ENCODE measurements around the gene MKLN1. TPM values are rescaled to one million over a fixed set of nuclear protein-coding genes. Genes with fewer than 3 reads are reported as not detected.
"Not testable (repeated sequence)": the region's sequence is repeated elsewhere in the genome, so short reads cannot be mapped to it uniquely, and the experiment has no call there.

The MKLN1 gene
- total RNA-seq, 2 experiments from 2014 or later: 32.4 to 36.7 TPM

- Mint-ChIP-seq H3K4me1 (peaks cover 3% of the 10 kb centered on the region), H3K4me3 (no peak overlapping the region), H3K27ac (no peak overlapping the region), H3K9me3 (peaks cover 15% of the 10 kb centered on the region), H3K36me3 (peaks cover 11% of the 10 kb centered on the region), H3K27me3 (no peaks in the 10 kb centered on the region)
- no peak for DNase-seq
Observed at GRCh38 chr7:131302446-131302845, 25.2 kb upstream of the MKLN1 start.

GRCh38 chr7:131302876-131303707 lies 24.6 kb upstream of the MKLN1 start:
- Mint-ChIP-seq H3K9me3 (peaks cover 17% of the 10 kb centered on the region), H3K4me3 (no peak overlapping the region)
- DNase-seq: peak; percentile 4

GRCh38 chr7:131305152-131305551 lies 22.5 kb upstream of the MKLN1 start:
- no peak overlapping the region for H3K4me3 Mint-ChIP-seq
- H3K27ac Mint-ChIP-seq: no peak overlapping the region

More at GRCh38 chr7:131302876-131303707, 24.6 kb upstream of the MKLN1 start:
- H3K27ac Mint-ChIP-seq: no peak overlapping the region
- H3K4me1 Mint-ChIP-seq: peaks cover 3% of the 10 kb centered on the region
- peaks cover 13% of the 10 kb centered on the region for H3K36me3 Mint-ChIP-seq
- H3K27me3 Mint-ChIP-seq: no peaks in the 10 kb centered on the region

GRCh38 chr7:131306041-131306440 lies 21.6 kb upstream of the MKLN1 start:
- Mint-ChIP-seq H3K9me3 (peaks cover 17% of the 10 kb centered on the region), H3K36me3 (peaks cover 17% of the 10 kb centered on the region)
- H3K27me3 Mint-ChIP-seq, H3K27ac Mint-ChIP-seq, DNase-seq, H3K4me3 Mint-ChIP-seq, H3K4me1 Mint-ChIP-seq: not testable (repeated sequence)

More at GRCh38 chr7:131305152-131305551, 22.5 kb upstream of the MKLN1 start:
- Mint-ChIP-seq H3K36me3 (peaks cover 13% of the 10 kb centered on the region), H3K27me3 (no peaks in the 10 kb centered on the region), H3K4me1 (peaks cover 3% of the 10 kb centered on the region), H3K9me3 (peaks cover 17% of the 10 kb centered on the region)
- DNase-seq: no peak

- Mint-ChIP-seq H3K9me3 (peaks cover 17% of the 10 kb centered on the region), H3K27ac (no peak overlapping the region), H3K4me1 (peaks cover 3% of the 10 kb centered on the region), H3K27me3 (no peaks in the 10 kb centered on the region), H3K4me3 (no peak overlapping the region), H3K36me3 (peaks cover 17% of the 10 kb centered on the region)
- DNase-seq: no peak
Observed at GRCh38 chr7:131306777-131307176, 20.9 kb upstream of the MKLN1 start.

GRCh38 chr7:131307627-131308026 lies 20.0 kb upstream of the MKLN1 start:
- DNase-seq: no peak
- H3K9me3 Mint-ChIP-seq: peaks cover 20% of the 10 kb centered on the region
- H3K36me3 Mint-ChIP-seq: peaks cover 17% of the 10 kb centered on the region
- H3K4me3 Mint-ChIP-seq: no peak overlapping the region
- peaks cover 3% of the 10 kb centered on the region for H3K4me1 Mint-ChIP-seq
- H3K27ac Mint-ChIP-seq: no peak overlapping the region
- no peaks in the 10 kb centered on the region for H3K27me3 Mint-ChIP-seq

- H3K27ac Mint-ChIP-seq: no peak overlapping the region
- H3K4me1 Mint-ChIP-seq: no peaks in the 10 kb centered on the region
- H3K4me3 Mint-ChIP-seq: no peak overlapping the region
- DNase-seq: no peak
- no peaks in the 10 kb centered on the region for H3K27me3 Mint-ChIP-seq
- H3K9me3 Mint-ChIP-seq: peaks cover 6% of the 10 kb centered on the region
- peaks cover 9% of the 10 kb centered on the region for H3K36me3 Mint-ChIP-seq
Observed at GRCh38 chr7:131312838-131313237, 14.8 kb upstream of the MKLN1 start.

- no peak overlapping the region for H3K27ac Mint-ChIP-seq
- DNase-seq: no peak
- peaks cover 12% of the 10 kb centered on the region for H3K4me1 Mint-ChIP-seq
- H3K36me3 Mint-ChIP-seq: peaks cover 7% of the 10 kb centered on the region
- no peaks in the 10 kb centered on the region for H3K27me3 Mint-ChIP-seq
- H3K4me3 Mint-ChIP-seq: no peak overlapping the region
- no peaks in the 10 kb centered on the region for H3K9me3 Mint-ChIP-seq
Observed at GRCh38 chr7:131320603-131321002, 7.1 kb upstream of the MKLN1 start.

GRCh38 chr7:131321656-131322055 lies 6.0 kb upstream of the MKLN1 start:
- Mint-ChIP-seq H3K9me3 (no peaks in the 10 kb centered on the region), H3K4me1 (peaks cover 21% of the 10 kb centered on the region), H3K27me3 (no peaks in the 10 kb centered on the region), H3K27ac (no peak overlapping the region), H3K4me3 (no peak overlapping the region), H3K36me3 (peaks cover 7% of the 10 kb centered on the region)
- no peak for DNase-seq

GRCh38 chr7:131322061-131322460 lies 5.6 kb upstream of the MKLN1 start:
- peaks cover 22% of the 10 kb centered on the region for H3K4me1 Mint-ChIP-seq
- DNase-seq: no peak

GRCh38 chr7:131322861-131323260 lies 4.8 kb upstream of the MKLN1 start:
- Mint-ChIP-seq H3K27ac (no peak overlapping the region), H3K9me3 (no peaks in the 10 kb centered on the region), H3K4me1 (peaks cover 22% of the 10 kb centered on the region), H3K36me3 (peaks cover 5% of the 10 kb centered on the region), H3K27me3 (no peaks in the 10 kb centered on the region), H3K4me3 (no peak overlapping the region)
- DNase-seq: no peak

More at GRCh38 chr7:131322061-131322460, 5.6 kb upstream of the MKLN1 start:
- H3K4me3 Mint-ChIP-seq: no peak overlapping the region
- no peaks in the 10 kb centered on the region for H3K9me3 Mint-ChIP-seq
- no peaks in the 10 kb centered on the region for H3K27me3 Mint-ChIP-seq
- no peak overlapping the region for H3K27ac Mint-ChIP-seq
- H3K36me3 Mint-ChIP-seq: peaks cover 5% of the 10 kb centered on the region

GRCh38 chr7:131325179-131325840 lies 2.4 kb upstream of the MKLN1 start:
- peaks cover 5% of the 10 kb centered on the region for H3K36me3 Mint-ChIP-seq
- peaks cover 35% of the 10 kb centered on the region for H3K4me1 Mint-ChIP-seq
- H3K27me3 Mint-ChIP-seq: no peaks in the 10 kb centered on the region
- DNase-seq: peak; percentile 33
- H3K27ac Mint-ChIP-seq: peak overlapping the region; percentile 73
- peak overlapping the region; percentile 46 for H3K4me3 Mint-ChIP-seq
- H3K9me3 Mint-ChIP-seq: no peaks in the 10 kb centered on the region

GRCh38 chr7:131326576-131326975 lies 1.1 kb upstream of the MKLN1 start:
- H3K27me3 Mint-ChIP-seq: no peaks in the 10 kb centered on the region
- H3K4me3 Mint-ChIP-seq: peak overlapping the region; percentile 98
- peaks cover 45% of the 10 kb centered on the region for H3K4me1 Mint-ChIP-seq
- DNase-seq: no peak
- H3K36me3 Mint-ChIP-seq: peaks cover 5% of the 10 kb centered on the region
- H3K9me3 Mint-ChIP-seq: no peaks in the 10 kb centered on the region
- H3K27ac Mint-ChIP-seq: no peak overlapping the region

GRCh38 chr7:131327049-131327625 lies 539 bp upstream of the MKLN1 start:
- no peaks in the 10 kb centered on the region for H3K27me3 Mint-ChIP-seq
- peak overlapping the region; percentile 97 for H3K27ac Mint-ChIP-seq
- no peak for DNase-seq
- H3K4me3 Mint-ChIP-seq: peak overlapping the region; percentile 98
- H3K36me3 Mint-ChIP-seq: peaks cover 6% of the 10 kb centered on the region
- H3K9me3 Mint-ChIP-seq: no peaks in the 10 kb centered on the region
- peaks cover 46% of the 10 kb centered on the region for H3K4me1 Mint-ChIP-seq
